ENCODE measurements around the gene SLAMF7. TPM values are rescaled to one million over a fixed set of nuclear protein-coding genes. Genes with fewer than 3 reads are reported as not detected.

SLAMF7 gene
- total and polyA plus RNA-seq, 10 of the 15 experiments (the other 5 are each of a cell fraction or from before 2014, with no cell fraction given), result 66.6 to 284 (median 108) TPM

DNA sequence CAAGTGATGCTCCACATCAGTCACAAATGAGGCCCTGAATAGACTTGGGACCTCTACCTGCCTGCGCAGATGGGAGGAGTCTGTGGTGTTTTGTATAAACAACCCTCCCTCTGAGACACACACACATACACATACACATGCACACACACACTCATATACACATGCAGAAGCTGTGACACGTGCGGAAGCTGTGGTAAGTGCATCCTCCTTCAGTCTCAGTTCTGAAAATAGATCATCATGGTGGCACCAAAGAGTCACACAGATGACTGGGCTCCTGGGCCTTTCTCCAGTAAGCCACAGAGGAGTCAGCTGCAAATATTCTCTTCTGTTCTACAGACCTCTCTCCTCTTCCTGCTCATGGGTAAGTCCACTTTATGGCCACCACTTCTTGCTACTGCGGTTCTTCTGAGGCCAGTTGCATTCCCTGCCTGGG lies 56.9 kb downstream of the SLAMF7 start, which contains the start of gene LY9 (continued):
- TF ChIP-seq ZNF592 (IDR thresholded peaks at IDR 0.05) (0 out of 2 replicates have a peak, but pooled peaks have one; percentile 59), NFYA (IDR thresholded peaks at IDR 0.05; ENCODE audit: borderline replicate concordance, low read depth, low read length) (no peak), HDAC6 (IDR thresholded peaks at IDR 0.05; ENCODE audit: unreplicated experiment) (no peak), STAT1 (conservative IDR thresholded peaks at IDR 0.05) (no peak), RBBP5 (conservative IDR thresholded peaks at IDR 0.05) (no peak), FOXM1 (IDR thresholded peaks at IDR 0.05; ENCODE audit: low read depth, low read length) (peak; percentile 70; the same call in 1 of the 2 replicates), GABPA (IDR thresholded peaks at IDR 0.05; ENCODE audit: low read depth) (peak; percentile 63; the same call in 1 of the 2 replicates), TAF1 (IDR thresholded peaks at IDR 0.05; ENCODE audit: borderline replicate concordance, low read depth, low read length) (peak; percentile 76), E2F8 (IDR thresholded peaks at IDR 0.05; ENCODE audit: low read depth, partially characterized antibody) (no peak), ETV6 (conservative IDR thresholded peaks at IDR 0.05 in 1 of 2, IDR thresholded peaks at IDR 0.05 in 1 of 2; ENCODE audit: borderline replicate concordance in 1 of 2, low read depth in 1 of 2) (peak in 1 of 2 experiments; percentile 99; a peak in 2 of 4 replicates), NFYB (IDR thresholded peaks at IDR 0.05; ENCODE audit: insufficient read depth, low read depth, low read length) (no peak), CBFB (IDR thresholded peaks at IDR 0.05; ENCODE audit: low read depth) (peak; percentile 92), KDM1A (IDR thresholded peaks at IDR 0.05; ENCODE audit: borderline replicate concordance) (no peak)
- TF ChIP-seq, protein P1, sequence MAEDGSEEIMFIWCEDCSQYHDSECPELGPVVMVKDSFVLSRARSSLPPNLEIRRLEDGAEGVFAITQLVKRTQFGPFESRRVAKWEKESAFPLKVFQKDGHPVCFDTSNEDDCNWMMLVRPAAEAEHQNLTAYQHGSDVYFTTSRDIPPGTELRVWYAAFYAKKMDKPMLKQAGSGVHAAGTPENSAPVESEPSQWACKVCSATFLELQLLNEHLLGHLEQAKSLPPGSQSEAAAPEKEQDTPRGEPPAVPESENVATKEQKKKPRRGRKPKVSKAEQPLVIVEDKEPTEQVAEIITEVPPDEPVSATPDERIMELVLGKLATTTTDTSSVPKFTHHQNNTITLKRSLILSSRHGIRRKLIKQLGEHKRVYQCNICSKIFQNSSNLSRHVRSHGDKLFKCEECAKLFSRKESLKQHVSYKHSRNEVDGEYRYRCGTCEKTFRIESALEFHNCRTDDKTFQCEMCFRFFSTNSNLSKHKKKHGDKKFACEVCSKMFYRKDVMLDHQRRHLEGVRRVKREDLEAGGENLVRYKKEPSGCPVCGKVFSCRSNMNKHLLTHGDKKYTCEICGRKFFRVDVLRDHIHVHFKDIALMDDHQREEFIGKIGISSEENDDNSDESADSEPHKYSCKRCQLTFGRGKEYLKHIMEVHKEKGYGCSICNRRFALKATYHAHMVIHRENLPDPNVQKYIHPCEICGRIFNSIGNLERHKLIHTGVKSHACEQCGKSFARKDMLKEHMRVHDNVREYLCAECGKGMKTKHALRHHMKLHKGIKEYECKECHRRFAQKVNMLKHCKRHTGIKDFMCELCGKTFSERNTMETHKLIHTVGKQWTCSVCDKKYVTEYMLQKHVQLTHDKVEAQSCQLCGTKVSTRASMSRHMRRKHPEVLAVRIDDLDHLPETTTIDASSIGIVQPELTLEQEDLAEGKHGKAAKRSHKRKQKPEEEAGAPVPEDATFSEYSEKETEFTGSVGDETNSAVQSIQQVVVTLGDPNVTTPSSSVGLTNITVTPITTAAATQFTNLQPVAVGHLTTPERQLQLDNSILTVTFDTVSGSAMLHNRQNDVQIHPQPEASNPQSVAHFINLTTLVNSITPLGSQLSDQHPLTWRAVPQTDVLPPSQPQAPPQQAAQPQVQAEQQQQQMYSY (CRISPR knock-in tag; IDR thresholded peaks at IDR 0.05), result no peak
- TF ChIP-seq, protein P2, sequence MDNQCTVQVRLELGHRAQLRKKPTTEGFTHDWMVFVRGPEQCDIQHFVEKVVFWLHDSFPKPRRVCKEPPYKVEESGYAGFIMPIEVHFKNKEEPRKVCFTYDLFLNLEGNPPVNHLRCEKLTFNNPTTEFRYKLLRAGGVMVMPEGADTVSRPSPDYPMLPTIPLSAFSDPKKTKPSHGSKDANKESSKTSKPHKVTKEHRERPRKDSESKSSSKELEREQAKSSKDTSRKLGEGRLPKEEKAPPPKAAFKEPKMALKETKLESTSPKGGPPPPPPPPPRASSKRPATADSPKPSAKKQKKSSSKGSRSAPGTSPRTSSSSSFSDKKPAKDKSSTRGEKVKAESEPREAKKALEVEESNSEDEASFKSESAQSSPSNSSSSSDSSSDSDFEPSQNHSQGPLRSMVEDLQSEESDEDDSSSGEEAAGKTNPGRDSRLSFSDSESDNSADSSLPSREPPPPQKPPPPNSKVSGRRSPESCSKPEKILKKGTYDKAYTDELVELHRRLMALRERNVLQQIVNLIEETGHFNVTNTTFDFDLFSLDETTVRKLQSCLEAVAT (IDR thresholded peaks at IDR 0.05), result peak; percentile 84

Measured in GM12878 (cell line).